Body of pancreas (tissue), 4 donors: ENCODE results near the gene CFAP210.

Source experiments
- CTCF ChIP-seq, 7 experiments: fragments of 450-650 bp in 4 of 7; fragments of 200-600 bp in 3 of 7; sonication (generic) in 3 of 7; IDR thresholded peaks; one replicate each; pipeline ENCODE4 v1.5.1; 2016 to 2019; ENCODE audit warnings: antibody characterized with exemption in 7 of 7
- POLR2A ChIP-seq, 3 donors: fragments of 450-650 bp; IDR thresholded peaks; one replicate each; pipeline ENCODE4 v1.6.1; 2016; ENCODE audit warnings: antibody characterized with exemption in 3 of 3, mild to moderate bottlenecking in 2 of 3

GRCh38 chr2:169717691-169718063, 23.5 kb upstream of the CFAP210 start:
- TF ChIP-seq CTCF (IDR thresholded peaks at IDR 0.05) (no peak), POLR2A (IDR thresholded peaks at IDR 0.05) (no peak)
